ENCODE results near the gene CLCN7.

CLCN7 gene

DNA sequence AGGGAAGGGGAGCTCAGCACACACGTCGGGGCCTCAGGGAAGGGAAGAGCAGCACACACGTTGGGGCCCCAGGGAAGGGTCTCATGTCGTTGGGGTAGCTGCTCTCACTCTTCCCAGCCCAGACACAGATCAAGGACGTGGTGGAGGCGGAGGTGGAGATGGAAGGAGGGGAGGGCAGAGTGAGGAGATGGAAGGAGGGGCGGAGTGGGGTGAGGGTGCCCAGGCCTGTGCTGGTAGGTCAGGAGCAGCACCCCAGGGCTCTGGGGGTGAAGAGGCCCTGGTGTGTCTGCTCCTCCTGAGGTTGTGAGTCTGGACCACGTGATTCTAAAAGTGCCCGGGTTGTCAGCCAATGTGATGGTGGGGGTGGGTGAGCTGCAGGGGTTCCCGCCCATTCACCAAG is 14.9 kb downstream of the CLCN7 start:
- in situ Hi-C loops (cut with HindIII; ENCODE audit: low pct_ligation_motif_present, low sequenced_read_pairs), result no loop called here
- H3K36me3 ChIP-seq (replicated peaks), result peaks cover 19% of the 10 kb centered on the region
- no peak for DNase-seq
- TF ChIP-seq, protein P1, sequence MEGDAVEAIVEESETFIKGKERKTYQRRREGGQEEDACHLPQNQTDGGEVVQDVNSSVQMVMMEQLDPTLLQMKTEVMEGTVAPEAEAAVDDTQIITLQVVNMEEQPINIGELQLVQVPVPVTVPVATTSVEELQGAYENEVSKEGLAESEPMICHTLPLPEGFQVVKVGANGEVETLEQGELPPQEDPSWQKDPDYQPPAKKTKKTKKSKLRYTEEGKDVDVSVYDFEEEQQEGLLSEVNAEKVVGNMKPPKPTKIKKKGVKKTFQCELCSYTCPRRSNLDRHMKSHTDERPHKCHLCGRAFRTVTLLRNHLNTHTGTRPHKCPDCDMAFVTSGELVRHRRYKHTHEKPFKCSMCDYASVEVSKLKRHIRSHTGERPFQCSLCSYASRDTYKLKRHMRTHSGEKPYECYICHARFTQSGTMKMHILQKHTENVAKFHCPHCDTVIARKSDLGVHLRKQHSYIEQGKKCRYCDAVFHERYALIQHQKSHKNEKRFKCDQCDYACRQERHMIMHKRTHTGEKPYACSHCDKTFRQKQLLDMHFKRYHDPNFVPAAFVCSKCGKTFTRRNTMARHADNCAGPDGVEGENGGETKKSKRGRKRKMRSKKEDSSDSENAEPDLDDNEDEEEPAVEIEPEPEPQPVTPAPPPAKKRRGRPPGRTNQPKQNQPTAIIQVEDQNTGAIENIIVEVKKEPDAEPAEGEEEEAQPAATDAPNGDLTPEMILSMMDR (IDR thresholded peaks at IDR 0.05; ENCODE audit: low read depth, low read length, missing control alignments), result no peak
- no peak overlapping the region for H3K27ac ChIP-seq
- no peak overlapping the region for H3K4me3 ChIP-seq (ENCODE audit: low read depth, low read length)
- no peaks in the 10 kb centered on the region for H3K27me3 ChIP-seq (replicated peaks)

DNA sequence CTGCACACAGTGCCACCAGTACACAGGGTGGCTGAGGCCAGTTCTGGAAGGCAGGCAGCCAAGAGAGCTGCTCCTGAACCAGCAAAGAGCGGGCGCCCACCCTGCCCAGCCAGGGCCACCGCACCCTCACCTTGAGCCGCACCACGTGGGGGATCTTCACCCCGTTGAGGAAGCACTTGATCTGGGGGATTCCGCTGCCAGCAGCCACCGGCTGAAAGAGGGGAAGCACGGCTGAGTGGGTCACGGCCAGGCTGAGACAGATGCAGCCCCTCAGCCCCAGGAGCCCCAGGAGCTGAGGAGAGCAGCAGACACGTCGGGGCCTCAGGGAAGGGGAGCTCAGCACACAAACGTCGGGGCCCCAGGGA is 15.9 kb downstream of the CLCN7 start:
- Histone ChIP-seq H3K27me3 (replicated peaks) (no peaks in the 10 kb centered on the region), H3K4me3 (ENCODE audit: low read depth, low read length) (no peak overlapping the region), H3K27ac (no peak overlapping the region), H3K36me3 (replicated peaks) (peaks cover 29% of the 10 kb centered on the region)
- DNase-seq, result no peak
- TF ChIP-seq, protein P1 (IDR thresholded peaks at IDR 0.05; ENCODE audit: low read depth, low read length, missing control alignments), result no peak
- in situ Hi-C loops (cut with HindIII; ENCODE audit: low pct_ligation_motif_present, low sequenced_read_pairs), result no loop called here

DNA sequence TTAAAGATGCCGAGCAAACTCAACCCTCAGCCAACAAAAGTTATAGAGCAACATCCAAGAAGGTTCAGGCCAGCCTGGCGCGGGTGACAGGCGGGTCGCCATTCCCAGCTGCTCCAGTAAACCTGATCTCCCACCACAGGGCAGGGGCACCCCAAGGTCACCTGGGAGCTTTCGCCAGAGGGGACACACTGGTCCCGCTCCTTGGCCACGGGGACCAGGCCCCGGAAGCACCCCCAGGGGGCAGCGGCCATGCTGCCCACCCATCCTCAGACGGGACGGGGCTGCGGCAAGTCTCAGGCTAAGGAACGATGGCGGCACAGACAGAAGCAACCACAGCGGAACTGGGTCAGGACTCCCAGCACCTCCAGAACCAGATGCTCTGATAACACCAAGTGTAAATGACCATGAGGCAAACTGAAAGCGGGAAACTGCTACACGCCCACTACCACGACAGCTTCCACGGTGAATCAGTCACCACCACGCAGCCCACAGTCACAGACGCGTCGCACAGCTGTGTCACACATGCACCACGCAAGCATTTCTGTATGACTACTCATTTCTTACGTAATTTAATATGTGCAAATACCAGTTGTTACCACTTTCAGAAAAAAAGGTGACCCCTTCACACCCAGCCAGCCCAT is 16.4 kb downstream of the CLCN7 start:
- Histone ChIP-seq H3K36me3 (replicated peaks) (peaks cover 32% of the 10 kb centered on the region), H3K4me3 (ENCODE audit: low read depth, low read length) (no peak overlapping the region), H3K27ac (no peak overlapping the region), H3K27me3 (replicated peaks) (no peaks in the 10 kb centered on the region)
- in situ Hi-C loops (cut with HindIII; ENCODE audit: low pct_ligation_motif_present, low sequenced_read_pairs), result no loop called here
- TF ChIP-seq, protein P1 (IDR thresholded peaks at IDR 0.05; ENCODE audit: low read depth, low read length, missing control alignments), result no peak
- no peak for DNase-seq

DNA sequence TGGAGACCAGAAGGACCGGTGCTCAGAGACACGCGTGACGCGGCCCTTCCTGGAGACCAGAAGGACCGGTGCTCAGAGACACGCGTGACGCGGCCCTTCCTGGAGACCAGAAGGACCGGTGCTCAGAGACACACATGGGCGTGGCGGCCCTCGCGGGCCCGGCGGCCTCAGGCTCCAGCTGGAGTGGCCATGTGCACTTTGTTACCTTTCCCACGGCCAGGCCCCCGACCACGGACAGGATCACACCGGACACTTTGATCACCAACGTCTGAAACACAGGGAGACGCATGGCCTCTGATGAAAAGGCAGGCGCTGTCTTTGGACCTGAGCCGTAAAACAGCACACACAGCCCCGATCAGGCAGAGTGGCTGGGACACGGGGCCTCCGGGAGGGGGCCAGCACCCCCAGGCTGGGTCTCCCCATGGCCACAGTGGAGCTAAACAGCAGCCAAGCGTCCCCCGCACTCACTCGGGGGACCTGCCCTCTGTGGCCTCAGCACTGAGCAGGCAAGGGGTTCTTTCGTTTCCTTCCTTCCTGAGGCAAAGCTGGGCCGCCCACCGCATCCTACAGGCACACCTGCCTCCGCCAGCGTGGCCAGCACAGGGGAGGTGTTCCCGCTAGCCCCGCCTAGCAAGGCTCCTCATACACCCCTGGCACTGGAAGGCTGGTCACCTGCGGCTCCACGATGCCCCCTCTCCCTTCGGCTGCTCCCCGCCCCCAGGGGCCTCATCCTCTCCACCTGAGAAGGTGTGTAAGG is 17.2 kb downstream of the CLCN7 start:
- DNase-seq, result no peak
- Histone ChIP-seq H3K36me3 (replicated peaks) (peaks cover 34% of the 10 kb centered on the region), H3K27ac (no peak overlapping the region), H3K4me3 (ENCODE audit: low read depth, low read length) (no peak overlapping the region), H3K27me3 (replicated peaks) (no peaks in the 10 kb centered on the region)
- in situ Hi-C loops (cut with HindIII; ENCODE audit: low pct_ligation_motif_present, low sequenced_read_pairs), result no loop called here
- TF ChIP-seq, protein P1 (IDR thresholded peaks at IDR 0.05; ENCODE audit: low read depth, low read length, missing control alignments), result no peak

DNA sequence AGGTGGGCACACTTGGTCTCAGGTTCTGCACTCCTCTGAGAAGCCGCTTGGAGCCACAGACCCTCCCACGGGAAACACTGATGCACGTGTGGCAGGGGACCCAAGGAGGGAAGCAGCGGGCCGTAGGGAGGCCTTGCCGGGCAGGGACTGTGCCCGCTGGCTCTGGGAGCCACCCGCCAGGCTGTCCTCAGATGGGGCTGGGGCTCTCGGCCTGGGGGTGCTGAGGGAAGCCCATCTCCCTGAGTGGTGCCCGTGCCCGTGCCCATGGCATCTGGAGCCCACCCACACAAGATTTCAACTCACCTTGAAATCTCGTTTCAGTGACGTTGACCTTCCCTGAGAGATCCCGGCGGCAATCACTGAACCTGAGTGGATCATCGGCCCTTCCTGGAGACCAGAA is 17.9 kb downstream of the CLCN7 start:
- Histone ChIP-seq H3K27ac (no peak overlapping the region), H3K4me3 (ENCODE audit: low read depth, low read length) (no peak overlapping the region), H3K36me3 (replicated peaks) (peaks cover 41% of the 10 kb centered on the region), H3K27me3 (replicated peaks) (no peaks in the 10 kb centered on the region)
- DNase-seq, result no peak
- TF ChIP-seq, protein P1 (IDR thresholded peaks at IDR 0.05; ENCODE audit: low read depth, low read length, missing control alignments), result no peak
- in situ Hi-C loops (cut with HindIII; ENCODE audit: low pct_ligation_motif_present, low sequenced_read_pairs), result no loop called here
